Measurements from ENCODE around the gene TOGARAM2.

TOGARAM2 gene

GRCh38 chr2:28995765-28996750 lies 15.0 kb downstream of the TOGARAM2 start:
- DNase-seq (ENCODE audit: low read depth): no peak
- no peak for TF ChIP-seq CTCF (IDR thresholded peaks at IDR 0.05; ENCODE audit: control insufficient read depth, extremely low read depth, insufficient read depth)
- H3K4me3 ChIP-seq (ENCODE audit: low read depth, low read length): no peak overlapping the region

GRCh38 chr2:28997237-28997846 lies 16.2 kb downstream of the TOGARAM2 start:
- no peak for DNase-seq (ENCODE audit: low read depth)
- no peak overlapping the region for H3K4me3 ChIP-seq (ENCODE audit: low read depth, low read length)
- TF ChIP-seq CTCF (IDR thresholded peaks at IDR 0.05; ENCODE audit: control insufficient read depth, extremely low read depth, insufficient read depth): no peak

- no peak for TF ChIP-seq CTCF (IDR thresholded peaks at IDR 0.05; ENCODE audit: control insufficient read depth, extremely low read depth, insufficient read depth)
- DNase-seq (ENCODE audit: low read depth): no peak
- no peak overlapping the region for H3K4me3 ChIP-seq (ENCODE audit: low read depth, low read length)
Measured at GRCh38 chr2:28997847-28998735, 17.0 kb downstream of the TOGARAM2 start.

- no peak for TF ChIP-seq CTCF (IDR thresholded peaks at IDR 0.05; ENCODE audit: control insufficient read depth, extremely low read depth, insufficient read depth)
- DNase-seq (ENCODE audit: low read depth): no peak
- H3K4me3 ChIP-seq (ENCODE audit: low read depth, low read length): no peak overlapping the region
Measured at GRCh38 chr2:29000481-29000880, 19.4 kb downstream of the TOGARAM2 start.

GRCh38 chr2:29000956-29001355 lies 19.9 kb downstream of the TOGARAM2 start:
- H3K4me3 ChIP-seq (ENCODE audit: low read depth, low read length): no peak overlapping the region
- no peak for DNase-seq (ENCODE audit: low read depth)
- TF ChIP-seq CTCF (IDR thresholded peaks at IDR 0.05; ENCODE audit: control insufficient read depth, extremely low read depth, insufficient read depth): no peak

GRCh38 chr2:29001806-29002205 lies 20.7 kb downstream of the TOGARAM2 start:
- no peak for TF ChIP-seq CTCF (IDR thresholded peaks at IDR 0.05; ENCODE audit: control insufficient read depth, extremely low read depth, insufficient read depth)

More at GRCh38 chr2:29001806-29002205, 20.7 kb downstream of the TOGARAM2 start:
- DNase-seq (ENCODE audit: low read depth): no peak
- no peak overlapping the region for H3K4me3 ChIP-seq (ENCODE audit: low read depth, low read length)
